Stimulated activated CD4-positive, alpha-beta T cell treated with anti-CD3 and anti-CD28 coated beads, Interleukin-2, amount 100 ng/mL, for 4 hours (primary cell): ENCODE measurements around the gene GLT6D1.

Source experiments
- DNase-seq: peaks from one replicate; pipeline ENCODE4 v3.0.0-alpha.2; 2020; ENCODE audit warnings: low read depth

Gene GLT6D1

DNA sequence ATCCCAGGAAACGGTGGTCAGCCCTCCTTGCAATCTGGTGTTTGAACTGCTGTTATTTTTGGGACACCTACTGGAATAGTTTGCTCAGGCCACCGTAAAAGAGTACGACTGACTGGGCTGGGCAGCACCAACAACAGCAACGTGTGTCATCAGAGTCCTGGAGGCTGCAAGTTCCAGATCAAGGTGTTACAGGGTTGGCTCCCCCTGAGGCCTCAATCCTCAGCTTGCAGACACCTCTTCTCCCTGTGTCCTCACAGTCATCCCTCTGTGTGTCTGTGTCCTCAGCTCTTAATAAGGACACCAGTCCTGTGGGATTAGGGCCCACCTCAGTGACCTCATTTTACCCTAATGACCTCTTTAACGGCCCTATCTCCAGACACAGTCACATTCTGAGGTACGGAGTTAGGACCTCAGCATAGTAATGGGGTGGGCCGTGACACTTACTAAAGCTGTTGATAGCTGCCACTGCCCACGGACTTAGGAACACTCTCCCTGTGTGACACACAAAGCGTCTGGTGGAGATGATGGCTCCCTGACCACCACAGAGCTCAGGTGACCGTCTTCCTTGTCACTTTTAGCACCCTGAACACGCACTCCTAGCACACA, 16.8 kb downstream of the GLT6D1 start:
- DNase-seq: no peak

DNA sequence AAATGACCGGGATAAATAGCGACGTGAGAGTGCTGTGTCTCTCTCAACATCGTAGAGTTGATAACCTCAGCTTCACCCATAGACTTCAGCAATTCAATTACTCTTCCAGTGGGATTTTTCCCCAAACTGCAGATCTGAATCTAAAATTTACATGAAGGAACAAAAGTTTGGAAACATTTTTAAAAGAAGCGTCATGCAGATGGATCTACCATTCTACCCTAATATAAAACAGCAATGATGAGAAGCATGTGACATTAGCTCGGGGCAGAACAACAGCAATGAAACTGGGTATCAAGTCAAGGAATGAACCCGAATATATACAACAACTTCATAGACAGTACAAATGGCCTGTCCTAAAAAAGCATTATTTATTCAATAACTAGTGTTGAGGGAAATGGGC, 18.8 kb downstream of the GLT6D1 start:
- DNase-seq: no peak

DNA sequence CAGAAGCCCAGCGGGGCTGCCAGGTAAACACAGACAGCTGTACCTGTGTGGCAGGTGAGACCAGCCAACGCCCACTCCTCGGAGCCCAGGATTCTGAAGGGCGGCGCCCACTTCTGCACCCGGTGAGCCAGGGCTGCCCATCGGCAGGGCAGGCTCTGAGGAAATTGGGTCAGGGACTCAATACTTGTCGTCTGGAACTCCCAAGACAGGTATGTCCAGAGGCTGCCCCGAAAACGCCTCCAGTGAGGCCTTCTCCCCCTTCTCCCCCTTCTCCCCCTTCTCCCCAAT, 19.8 kb downstream of the GLT6D1 start:
- no peak for DNase-seq

DNA sequence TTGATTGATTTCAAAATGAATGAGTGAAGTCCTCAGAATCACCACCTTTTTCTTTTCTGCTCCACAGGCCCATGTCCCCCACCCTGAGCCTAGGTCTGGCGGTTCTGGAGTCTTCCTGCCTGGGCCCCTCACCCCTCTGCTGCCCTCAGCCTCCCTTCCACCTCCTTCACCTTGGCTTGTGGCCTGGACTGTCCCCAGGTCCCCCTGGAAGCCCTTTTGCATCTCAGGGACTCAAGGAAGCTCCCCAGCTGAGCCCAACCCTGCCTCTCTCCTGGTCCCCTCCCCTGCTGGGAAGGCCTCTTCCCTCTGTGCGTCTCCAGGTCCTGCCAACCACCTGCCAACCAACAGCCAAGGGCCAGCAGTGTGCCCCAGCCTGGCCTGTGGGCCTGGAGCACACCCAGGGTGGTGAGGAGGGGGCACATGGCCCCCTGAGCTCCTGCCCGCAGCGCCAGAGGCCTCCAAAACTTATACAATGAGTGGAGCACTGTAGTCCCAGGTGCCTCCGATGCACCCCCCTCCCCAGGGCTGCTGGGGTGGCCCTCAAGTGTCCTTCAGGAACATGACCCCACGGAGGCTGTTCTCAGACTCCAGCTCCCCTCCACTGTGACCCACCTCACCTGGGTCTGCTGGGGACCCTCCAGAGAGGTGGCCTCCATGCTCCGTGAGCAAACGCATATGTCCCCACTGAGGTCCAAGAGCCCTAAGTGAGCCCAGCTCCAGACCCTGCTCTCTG, 20.3 kb downstream of the GLT6D1 start:
- no peak for DNase-seq

DNA sequence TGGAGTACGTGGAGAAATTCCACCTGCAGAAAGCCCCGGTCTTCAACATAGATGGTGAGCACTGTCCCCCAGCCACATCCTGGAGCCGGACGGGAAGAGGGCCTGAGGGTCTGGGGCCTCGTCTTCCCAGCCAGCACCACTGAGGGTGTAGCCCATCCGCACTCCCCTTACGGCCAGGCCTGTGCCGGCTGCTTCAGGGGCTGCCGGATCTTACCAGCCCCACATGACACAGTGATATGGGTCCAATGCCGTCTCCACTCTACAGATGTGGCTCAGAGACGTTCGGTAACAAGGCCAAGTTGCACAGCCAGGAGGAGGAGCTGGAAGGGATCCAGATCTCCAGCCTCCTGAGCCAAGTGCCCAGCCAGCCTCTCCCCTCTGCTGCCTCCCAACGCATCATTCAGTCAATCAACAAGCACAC, 21.3 kb downstream of the GLT6D1 start:
- no peak for DNase-seq

DNA sequence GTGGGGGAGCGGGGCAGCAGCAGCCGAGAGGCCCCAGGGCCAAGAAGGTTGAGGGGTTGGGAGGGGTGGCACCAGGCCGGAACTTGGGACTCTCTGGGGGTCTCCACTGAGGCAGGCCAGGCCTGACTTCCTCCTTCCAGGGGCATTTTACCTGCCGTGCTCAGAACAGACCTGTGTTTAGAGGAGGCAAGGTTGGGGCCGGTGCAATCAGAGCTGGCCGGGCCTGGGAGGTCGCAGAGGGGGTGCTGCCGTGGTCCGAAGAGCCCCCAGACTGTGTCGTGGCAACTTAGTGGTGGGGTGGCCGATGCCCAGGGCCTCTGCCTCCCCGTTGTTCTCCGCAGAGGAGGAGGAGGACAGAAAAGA, 21.8 kb downstream of the GLT6D1 start:
- no peak for DNase-seq

DNA sequence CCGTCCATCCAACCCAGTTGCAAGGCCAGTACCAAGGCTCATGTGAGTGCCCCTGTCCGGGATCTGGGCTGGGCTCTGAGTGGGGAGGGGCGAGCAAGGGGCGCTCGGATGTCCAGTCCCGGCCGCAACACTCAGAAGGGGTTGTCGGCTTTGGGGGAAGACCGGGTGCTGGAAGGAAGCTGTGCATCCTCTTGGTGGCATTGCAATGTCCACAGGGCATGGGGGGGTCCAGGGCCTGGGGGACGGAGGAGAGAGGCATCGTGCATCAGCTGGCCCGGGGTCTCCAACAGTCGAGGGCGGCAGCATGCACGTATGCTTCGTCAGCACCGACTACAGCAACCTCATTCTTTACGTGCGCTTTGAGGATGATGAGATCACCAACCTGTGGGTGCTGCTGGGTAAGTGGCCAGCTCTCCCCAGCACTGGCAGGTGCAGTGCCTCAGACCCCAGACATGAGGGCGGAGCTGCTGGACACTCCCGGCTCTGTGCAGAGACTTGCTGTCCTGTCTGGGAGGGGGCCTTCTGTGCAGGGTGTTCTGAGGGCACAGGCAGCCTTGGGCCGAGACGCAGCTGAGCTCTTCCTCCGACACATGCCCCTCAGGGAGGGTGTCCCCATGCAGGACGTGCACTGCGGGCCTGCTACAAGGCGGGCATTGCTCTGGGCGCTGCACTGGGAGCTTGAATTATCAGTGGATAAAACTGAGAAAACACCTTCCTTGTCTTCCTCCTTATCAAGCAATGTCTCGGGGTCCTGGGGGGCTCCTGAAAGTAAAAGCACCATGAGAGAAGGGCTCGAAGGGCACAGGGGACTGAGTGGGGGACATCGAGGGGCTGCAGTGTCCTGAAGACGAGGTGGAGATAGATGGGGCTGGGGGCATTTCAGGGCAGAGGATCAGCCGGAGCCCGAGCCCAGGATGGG, 22.5 kb downstream of the GLT6D1 start:
- DNase-seq: no peak

DNA sequence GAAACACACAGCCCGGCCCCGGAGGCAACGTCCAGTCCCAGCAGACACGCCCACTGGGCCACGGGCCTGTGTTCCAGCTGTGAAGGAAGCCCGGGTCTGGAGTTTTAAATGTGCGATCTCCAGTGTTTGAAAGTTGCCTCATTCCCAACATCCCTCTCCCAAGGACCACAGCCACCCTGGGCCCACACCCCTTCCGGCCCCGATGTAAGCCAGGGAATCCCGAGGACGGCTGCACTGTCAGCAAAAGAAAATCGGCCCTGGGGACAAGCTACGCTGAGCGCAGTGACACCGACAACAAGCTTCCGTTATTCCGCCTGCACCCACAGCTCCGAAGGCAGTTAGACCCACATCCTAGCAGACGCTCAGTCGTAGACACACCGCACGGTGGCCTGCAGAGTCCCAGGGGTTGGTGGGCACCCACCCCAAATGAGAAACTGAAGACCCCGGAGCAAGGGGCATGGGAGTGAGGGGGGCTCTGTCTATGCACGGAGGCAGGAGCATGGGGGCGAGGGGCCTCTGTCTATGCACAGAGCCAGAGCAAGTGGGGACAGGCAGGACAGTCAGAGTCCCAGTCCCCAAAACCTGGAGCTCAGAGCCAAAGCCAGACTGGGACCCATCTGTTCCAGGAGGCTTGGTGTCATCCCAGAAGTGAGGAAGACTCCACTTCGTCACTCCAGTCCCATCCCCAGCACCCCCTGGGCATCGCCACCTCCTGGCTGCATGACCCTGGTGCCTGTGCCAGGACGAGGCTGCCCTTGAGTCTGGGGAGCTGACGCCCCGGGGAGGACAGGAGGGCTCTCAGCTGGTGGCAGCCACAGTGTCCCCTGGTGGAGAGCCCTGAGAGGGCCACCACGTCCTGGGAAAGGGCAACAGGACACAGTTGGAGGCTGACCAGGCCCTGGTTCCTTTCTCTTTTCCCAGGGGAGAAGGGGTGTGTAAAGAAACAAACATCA, 23.4 kb downstream of the GLT6D1 start:
- no peak for DNase-seq

DNA sequence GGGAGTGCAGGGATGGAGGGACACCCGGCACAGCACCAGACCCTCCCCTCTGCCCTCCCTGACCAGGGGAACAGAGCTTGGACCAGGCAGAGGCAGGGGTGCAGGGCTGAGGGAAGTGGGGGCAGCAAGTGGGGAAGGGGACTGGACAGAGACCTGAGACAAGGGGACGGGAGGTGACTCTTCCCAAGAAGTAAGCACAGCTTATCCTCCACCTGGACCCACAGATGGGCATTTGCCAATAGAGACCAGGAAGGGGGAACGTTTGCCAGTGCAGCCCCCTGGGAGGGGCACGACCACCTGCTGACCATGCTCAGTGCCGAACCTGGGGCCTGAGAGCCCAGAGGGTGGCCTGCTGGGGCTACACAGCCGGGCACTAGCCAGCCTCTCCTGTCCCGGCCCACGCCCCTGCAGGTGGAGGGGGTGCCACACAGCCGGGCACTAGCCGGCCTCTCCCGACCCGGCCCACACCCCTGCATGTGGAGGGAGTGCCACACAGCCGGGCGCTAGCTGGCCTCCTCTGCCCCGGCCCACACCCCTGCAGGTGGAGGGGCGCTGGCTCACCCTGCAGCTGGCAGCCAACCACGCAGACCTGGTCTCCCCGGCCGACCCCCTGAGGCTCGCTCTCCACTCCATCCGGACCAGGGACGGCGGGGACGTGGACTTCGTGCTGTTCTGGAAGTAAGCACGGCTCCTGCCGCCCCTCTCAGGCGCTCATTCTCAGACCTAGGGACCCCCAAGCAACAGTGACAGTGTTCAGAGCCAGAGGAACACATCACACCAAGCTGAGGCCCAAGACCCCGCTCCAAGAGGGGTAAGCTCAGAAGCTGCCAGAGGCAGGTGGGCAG, 24.3 kb downstream of the GLT6D1 start:
- no peak for DNase-seq

DNA sequence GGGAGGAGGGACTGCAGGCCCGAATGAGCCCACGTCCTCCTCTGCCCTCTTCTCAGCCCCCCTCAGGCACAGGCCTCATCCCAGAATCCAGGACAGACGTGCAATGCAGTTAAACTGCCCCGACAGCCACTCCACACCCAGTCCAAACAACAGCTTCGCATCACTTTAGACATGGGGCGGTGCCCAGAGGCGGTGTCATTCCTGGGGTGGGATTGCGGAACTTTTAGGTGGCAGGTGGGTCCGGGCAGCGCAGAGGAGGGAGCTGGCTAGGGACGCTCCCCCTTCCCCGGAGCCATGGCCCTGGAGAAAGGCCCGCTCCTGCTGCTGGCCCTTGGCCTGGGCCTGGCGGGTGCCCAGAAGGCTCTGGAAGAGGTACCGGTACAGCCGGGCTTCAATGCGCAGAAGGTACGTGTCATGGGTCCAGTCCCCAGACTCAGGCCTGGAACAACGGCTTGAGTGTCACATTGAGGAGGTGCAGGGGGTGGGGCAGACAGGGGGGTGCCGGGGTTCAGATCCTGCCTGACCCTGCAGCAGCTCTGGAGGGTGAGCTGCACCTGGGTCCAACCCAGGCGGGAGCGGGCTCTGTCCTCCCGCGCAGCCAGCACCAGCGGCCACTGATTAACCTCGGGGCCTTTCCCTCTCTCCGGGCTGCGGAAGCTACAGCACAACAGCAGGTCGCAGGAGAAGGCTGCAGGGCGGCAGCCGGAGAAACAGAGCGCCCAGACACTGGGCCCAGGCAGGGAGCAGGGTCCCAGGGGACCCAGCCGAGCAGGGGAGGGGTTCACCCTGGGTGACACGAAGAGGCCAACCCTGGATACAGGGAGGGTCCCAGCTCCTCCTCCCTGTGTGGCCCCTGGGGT, 25.2 kb downstream of the GLT6D1 start:
- no peak for DNase-seq

DNA sequence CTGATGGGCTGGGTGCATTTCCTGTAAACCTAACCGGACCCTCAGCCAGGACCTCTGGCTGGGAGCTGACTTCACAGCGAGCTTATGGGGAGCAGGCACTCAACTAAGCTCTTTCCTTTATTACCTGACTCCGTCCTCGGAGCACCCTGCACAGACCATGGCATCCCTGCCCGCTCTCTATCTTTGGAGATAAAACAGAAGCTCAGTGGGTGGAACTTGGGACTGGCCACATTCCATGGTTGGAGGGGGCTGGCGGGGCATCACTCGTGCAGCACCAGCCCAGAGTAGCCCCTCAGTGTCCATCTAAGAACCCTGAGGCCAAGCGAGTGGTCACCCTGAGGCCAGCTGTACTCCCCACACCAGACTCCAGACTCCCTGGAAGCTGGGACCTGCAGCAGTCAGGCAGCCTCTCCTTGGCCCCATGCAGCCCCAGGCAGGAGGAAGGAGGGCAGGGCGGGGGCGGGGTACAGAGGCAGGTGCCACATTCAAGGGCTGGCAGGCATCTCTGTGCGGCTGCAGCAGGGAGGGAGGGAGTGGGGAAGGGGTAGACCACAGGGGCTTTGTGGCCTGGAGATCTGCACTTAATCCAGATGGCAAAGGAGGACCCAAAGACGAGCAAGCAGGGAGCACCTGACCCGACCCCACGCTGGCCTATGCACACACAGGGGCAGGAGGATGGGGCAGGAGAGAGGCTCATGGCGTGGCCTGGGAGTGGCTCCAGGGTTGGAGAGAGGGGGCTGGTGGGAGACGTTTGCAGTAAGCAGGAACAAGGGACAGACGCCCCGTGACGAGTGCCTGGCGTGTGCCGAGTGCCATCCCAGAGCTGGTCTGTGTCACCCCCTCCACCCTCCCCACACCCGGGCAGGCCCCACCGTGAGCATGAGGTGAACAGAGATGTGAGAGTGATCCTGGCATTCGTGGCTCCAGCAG, 26.1 kb downstream of the GLT6D1 start:
- no peak for DNase-seq

DNA sequence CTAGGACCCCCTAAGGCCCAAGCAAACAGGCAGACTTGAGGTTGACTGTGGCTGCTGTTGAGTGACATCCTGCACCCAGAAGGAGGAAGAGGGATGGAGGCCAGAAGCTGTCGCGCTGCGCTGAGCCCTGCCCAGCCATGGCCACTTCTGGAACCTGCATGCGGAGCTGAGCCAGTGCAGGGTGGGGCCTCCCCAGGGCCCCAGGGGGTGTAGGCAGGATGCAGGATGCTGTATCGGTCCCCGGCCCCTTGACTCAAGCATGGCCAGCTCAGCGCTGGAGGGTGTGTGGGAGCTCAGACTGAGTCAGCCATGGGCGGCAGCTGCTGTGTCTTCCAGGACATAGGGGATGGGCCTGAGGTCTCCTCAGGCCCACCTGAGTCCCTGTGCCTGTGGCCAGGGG, 26.9 kb downstream of the GLT6D1 start:
- DNase-seq: no peak

DNA sequence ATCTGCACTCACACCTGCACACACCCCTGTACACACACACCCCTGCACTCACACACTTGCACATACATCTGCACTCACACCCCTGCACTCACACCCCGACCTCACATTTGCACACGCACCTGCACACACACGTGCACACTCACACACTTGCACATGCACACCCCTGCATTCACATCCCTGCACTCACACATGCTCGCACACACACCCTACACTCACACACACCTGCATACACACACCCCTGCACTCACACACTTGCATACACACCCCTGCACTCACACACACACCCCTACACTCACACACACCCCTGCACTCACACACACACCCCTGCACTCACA, 27.5 kb downstream of the GLT6D1 start:
- DNase-seq: no peak

DNA sequence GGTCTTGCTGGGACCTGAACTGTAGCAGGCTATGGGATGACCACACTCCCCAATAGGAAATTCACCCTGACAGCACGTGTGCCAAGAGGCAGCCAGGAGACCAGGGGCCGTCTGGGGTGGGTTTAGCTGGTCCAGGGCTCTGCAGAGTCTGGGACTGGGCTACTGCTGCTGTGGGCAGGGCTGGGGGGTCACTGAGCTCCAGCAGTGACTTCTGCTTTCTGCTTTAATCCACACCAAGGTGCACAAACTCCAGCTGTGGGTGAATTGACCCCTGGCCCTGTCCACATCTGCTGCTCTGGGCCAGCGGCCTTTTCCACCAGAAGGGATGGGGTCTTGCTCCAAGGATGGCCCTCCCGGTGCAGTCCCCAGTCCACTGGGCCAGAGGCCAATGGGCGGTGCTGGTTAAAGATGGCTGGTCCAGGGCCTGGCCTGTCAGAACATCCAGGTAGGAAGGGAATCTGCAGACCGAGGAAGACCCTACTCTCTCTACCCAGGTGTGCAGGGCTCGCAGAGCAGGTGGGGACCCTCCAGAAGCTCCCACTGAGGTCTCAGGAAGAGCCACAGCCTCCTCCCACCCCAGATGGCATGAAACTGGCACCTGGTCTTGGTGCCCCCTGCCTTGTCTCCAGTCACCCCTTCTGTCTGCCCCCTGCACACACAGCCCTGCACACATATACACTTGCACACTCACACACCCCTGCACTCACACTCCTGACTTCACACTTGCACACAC, 28.0 kb downstream of the GLT6D1 start:
- no peak for DNase-seq

DNA sequence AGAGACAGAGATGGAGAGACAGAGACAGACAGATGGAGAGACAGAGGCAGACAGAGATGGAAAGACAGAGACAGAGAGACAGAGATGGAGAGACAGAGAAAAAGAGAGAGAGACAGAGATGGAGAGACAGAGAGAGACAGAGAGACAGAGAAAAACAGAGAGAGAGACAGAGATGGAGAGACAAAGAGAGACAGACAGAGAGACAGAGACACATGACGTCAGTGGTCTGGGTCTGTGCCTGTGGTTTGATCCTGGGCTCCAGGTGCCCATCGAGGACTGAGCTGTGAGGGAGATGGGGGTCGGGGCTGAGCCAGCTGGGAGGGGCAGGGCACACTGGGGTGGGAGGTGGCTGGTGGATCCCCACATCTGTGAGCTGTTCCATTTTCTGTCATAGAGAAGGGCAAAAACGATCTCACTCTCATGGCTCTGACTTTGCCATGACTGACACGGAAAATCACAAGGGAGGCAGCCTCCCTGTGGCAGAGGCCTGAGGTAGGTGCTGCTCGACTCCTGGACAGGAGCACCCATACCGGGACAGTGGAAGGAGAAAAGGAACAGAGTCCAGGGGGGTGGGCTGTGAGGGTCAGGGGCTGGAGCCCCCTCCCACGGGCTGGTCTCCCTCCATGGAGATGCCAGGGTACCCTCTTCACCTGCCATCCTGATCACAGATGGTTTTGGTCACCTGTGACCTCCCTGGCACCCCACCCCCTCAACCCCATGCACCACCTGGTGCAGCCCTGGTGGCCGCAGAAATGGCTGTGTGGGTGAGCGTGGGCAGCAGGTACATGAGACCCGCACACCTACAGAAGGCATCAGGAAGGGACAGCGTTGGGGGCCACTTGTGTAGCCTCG, 28.8 kb downstream of the GLT6D1 start:
- DNase-seq: no peak

DNA sequence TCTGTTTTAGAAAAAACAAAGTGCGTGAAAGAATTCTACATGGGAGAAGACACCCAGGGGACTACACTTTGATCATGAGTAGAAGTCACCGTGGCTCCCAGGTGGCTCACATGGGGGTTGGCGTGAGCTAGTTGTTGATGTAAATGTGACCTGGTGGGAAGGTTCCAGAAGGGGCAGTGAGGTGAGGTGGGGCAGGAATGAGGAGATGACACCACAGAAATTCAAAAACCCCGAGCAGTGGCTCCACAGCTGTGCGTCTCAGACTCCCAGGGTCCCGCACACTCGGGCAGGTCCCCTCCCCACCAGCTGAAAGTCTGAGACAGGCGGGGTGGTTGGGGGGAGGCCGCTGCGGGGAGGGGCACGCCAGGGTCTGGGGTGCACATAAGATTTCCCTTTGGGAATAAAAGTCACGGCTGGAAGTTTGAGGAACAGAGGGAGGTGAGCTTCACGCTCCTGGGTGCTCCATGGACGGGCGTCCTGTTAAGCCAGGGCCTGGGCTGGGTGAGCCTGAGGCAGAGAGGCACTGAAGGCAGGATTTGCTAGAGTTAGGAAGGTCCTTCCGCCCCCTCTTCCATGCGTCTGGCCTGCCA, 29.9 kb downstream of the GLT6D1 start:
- DNase-seq: no peak

DNA sequence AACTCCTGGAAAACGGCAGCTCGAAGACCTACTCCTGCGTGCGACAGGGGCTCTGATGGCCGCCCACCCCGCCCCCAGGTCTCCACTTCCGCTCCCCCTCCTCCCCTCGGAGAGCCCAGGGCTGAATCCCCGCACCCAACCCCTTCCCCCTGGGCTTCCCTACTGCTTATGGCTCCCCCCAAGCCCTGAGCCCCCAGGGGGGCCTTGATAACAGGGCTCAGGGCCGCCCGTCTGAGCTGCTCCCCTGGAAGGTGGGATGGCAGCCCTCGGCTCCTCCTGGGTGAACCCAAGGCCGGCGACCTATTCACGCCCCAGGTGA, 30.4 kb downstream of the GLT6D1 start:
- no peak for DNase-seq
